DMS153 (cell line): ENCODE results near the gene WWOX.

Source experiments
- DNase-seq: peaks from one replicate; lab custom pipeline; 2025; lab: John Stamatoyannopoulos, UW

The WWOX gene

DNA sequence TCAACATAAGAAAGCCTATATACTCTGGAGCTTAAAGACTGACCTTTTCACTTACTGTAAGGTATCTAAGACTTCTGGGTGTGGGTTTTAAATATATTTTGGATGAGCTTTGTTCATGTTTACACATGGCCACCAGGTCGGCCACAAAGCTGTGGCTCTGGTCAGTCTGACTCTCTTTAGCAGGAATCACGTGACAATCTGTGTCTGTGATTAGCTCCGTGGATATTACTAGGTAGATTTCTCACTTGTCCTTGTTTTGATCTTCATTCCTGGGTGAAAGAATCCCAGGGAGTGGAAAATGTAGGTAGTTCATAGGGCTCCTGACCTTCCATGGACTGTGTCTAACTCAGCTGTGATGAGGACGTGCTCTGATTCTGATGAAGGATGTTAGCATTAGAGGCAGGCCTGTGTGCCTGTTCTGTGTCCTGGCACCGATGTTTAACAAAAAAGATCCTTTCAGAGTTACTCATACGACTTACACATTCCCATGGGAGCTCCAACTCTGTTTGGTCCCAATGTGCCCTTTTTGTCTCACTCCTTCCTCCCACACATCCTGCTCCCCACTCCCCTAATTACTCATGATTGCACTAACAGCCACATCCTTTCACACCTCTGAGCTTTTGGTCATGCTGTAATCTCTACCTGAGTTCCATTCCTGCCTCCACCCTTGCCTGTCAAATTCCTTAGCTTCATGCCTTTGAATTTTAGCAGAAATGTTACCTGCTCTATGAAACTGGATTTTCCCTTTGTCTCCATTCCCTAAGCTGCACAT lies 1076.0 kb downstream of the WWOX start:
- DNase-seq: no peak

DNA sequence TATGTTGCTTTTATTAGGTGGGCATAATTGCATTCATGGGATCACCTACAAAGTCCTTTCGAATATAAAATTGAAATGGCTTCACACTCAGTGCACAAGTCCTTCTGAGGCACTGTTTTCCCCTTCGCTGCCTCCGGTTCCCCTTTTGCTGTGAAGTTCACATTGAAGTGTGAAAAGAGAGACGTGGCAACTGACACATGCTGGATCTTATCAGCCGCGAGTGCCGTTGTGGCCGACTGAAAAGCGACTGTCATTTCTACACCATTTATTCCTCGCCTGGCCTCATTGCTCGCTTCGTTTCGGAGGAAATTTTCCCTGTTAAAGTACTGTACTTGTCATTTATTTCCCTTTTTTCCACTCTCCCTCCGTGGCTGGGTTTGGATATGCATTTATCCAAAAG lies 1077.6 kb downstream of the WWOX start:
- no peak for DNase-seq

DNA sequence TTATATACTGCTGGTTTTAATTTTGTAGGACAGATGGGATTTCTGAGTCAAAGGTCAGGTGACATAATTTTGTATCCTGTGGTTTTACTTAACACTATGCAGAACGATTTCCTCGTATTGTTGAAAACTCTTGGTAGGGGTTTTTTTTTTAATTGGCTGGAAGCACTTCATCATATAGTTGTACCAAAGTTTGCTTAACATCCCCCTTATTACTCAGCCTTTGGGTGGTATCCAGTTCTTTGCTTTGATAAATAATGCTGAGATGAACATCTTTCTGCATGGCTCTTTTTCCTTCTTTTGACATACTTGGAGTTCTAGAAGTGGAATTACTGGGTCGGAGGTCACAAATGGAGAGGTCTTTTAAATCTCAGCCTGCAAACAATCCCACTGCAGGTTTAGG lies 1082.0 kb downstream of the WWOX start:
- no peak for DNase-seq

DNA sequence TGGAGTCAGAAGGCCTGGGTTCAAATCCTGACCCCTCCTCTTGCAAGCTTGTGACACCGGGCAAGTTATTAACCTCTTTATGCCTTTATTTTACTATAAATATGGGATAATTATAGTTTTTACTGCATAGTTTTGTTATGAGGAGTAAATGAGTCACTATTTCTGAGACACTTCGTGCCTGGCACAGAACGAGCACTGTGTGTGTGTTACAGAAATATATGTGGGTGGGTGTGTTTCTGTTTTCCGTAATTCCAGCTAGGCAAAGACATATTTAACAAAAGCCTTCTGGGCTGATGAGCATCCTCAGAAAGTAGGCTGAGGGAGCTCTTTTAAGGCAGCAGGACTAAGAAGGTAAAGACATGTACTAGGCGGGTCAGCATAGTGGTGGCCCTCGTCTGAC lies 1083.2 kb downstream of the WWOX start:
- DNase-seq: no peak

DNA sequence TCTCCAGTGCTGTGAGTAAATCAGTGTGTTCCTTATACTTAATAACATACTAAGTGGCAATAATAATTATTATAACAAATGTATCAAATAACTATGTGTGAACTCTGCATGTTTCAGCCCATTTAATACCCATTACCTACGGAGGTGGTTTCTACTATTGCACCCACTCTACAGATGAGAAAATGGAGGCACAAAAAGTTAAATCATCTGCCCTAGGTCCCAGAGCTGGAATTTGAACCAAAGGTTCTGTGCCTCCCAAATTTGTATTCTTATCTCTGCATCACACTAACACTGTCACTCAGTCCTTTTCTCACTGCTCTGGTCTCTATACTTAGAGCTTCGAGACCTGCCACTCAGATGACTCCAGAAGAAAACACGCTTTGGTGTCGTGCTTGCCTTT lies 1084.1 kb downstream of the WWOX start:
- no peak for DNase-seq

DNA sequence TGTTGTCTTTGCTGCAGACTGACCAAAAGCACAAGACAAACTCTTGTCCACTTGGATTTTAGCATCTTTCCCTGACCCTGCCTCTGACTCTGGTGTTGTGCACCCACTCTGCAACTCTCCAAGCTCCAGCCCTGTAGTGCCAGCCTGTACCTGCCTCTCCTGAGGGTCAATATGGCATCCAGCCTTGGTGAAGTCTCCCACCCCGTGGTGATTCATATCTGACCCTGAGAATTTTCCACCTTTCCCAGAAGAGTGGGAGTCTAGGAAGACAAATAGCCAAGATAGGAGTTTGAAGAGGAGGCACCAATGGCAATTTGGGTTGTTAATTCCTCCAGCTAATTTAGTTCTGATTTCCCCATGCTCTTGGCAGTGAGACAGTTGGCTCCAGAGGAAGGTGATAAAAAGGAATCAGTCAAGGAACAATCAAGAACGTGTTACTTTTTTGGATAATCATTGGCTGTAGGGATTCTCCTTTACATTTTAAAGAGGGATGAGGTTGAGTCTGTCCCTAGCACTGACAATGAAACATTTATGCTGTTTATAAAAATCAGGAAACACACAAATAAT lies 1085.1 kb downstream of the WWOX start:
- no peak for DNase-seq

DNA sequence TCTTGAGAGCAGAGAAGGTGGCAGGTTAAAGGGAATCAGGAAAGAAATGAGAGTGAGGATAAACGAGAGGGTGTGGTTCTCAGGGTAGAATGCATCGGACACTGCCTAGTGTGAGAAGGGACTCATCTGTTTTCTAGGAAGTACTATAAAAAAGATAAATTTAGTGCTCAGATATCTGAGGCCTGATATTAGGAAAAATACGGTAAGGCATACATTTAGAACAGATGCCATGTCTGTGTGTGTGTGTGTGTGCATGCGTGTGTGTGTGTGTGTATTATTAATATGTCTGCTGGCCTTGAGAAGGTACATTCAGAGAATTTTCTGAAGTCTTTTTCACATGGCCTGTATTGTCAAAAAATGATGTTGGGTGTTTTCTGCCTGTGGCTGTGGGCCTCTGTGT lies 1086.3 kb downstream of the WWOX start:
- no peak for DNase-seq

DNA sequence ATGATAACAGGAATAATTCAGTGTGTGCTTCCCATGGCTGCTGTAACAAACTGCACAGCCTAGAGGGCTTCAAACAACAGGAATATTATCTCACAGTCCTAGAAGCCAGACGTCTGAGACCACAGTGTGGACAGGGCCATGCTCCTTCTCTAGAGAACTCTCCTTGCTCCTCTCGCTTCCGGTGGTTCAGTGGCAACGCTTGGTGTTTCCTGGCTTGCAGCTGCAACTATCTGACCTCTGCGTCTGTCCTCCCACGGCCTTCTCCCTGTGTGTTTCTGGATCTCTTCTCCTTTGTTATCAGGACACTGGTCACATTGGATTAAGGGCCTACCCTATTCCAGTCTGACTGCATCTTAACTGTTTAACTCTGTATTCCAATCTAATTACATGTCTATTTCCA lies 1086.7 kb downstream of the WWOX start:
- DNase-seq: no peak

DNA sequence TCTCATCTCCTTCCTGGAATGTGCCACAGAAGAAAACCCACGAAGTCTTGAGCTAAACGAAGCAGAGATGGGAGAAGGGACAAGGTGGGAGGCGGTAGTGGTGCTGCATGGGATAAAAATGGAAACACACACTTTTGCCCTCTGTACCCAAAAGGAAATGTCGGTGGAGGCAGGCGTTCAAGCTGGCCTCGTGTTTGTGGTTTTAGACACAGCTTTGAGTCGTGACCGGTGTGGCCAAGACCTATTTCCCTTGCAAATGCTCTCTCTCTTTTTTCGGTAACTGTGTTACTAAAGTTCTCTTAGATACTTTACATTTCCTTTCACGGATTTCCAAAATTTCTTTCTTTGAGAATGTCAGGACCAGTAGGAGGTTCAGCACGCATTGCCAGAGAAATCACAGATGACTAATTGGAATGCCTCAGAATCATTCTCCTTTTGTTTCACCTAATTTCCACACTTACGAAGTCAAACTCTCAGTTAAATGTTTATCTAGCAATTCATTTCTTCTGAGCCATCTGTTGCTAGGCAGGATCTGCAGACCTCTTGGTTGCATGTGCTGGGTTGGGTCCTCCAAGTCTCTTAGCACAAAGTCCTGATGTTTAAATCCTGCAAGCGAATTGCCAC lies 1088.8 kb downstream of the WWOX start:
- DNase-seq: no peak

DNA sequence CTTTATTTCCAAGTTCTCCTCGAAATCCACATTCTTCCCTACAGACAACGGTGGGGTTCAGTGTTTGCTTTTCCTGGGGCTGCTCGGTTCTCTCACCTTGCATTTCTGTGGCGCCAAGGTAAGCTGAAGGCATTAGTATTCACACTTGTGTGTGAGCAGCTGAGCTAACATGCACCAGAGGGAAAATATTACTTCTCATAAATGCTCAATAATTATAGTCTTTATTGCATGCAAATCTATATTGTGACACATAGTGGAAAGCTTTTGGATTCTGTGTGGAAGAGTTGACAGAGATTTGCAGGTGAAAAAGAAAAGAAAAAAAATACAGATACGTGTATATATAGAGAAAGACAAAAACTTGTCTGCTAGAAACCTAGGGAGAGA lies 1089.3 kb downstream of the WWOX start:
- DNase-seq: no peak

DNA sequence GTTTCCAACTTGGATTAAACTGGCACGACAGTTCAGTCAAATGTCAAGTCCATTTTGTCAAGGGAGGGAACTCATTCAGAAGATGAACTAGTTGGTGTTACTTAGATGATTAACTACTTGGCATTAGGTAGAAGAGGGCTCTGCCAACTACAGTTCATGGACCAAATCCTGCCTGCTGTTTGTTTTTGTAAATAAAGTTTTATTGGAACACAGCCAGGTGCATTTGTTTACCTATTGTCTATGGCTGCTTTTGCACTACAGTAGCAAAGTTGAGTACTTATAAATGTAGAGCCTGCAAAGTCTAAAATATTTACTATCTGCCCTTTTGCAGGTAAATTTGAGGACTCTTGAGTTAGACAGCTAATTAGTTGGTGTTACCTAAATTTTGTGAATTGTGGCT lies 1091.1 kb downstream of the WWOX start:
- DNase-seq: no peak

DNA sequence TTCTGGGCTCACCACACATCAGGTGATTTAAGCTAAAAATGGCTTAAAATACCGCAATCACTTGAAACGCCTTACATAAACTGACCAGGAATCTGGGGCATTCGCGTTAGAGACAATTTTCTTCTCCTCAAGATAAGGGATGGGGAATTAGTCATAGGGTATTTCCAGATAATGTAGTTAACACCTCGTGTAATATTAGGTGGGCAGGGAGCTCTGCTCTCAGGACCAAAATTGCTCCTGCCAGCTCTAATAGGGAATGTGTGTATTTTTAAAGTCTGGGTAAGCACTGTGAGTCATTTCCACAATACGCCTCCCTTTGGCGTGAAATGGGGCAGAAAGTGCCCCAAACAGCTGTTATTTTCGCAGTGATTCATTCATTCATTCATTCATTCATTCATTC lies 1092.5 kb downstream of the WWOX start:
- DNase-seq: no peak

DNA sequence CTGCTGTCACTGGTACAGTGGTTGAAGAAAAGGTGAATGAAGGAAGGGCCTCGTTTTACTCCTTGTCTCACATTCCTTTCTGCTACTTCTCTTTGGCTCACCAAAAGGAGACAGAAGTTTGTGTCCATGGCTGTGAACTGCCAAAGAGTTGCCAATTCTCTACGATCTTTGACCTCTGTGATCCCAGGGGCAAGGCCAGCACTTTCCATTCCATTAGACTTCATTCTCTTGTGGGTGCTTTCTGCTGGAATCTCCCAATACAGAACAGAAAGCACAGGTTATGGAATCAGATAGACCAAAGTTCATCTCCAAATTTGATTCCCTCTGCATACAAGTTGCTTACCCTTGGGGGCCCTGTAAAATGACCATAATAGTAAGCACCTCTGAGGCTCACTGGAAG lies 1093.5 kb downstream of the WWOX start:
- DNase-seq: no peak

DNA sequence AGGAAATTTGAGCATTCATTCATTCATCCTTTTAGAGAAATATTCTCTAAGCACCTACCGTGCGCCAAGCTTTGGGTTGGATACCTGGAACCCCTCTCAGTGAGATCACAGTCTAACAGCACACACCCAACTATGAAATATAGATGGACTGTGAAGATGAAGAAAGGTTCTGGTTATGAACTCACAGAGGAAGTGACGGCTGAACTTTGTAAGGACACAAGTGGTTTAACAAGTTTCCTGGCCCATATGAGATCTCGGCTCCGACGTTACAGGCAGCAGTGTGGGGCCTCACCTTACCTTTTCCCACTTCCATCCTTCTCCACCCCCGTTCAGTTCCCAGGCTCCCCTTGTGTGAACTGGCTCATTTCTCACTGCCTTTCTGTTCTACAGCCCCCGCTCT lies 1094.8 kb downstream of the WWOX start:
- no peak for DNase-seq

DNA sequence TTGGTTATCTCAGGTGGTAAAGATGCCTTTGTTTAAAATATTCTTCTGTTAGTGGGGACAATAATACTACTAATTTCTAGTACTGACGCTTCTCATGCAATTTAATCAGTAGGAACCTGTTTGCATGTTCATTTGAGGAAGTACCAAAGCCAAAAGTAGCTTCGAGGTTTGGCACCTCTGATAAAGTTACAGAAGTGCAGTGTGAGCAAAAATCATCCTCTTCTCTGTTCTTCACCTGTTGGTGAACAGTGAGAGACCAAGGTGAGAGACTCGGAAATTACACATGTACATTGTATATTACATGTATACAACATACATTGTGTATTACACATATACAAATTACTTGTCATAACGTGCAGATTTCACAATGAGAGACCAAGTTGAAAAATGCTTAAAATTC lies 1096.5 kb downstream of the WWOX start:
- DNase-seq: no peak

DNA sequence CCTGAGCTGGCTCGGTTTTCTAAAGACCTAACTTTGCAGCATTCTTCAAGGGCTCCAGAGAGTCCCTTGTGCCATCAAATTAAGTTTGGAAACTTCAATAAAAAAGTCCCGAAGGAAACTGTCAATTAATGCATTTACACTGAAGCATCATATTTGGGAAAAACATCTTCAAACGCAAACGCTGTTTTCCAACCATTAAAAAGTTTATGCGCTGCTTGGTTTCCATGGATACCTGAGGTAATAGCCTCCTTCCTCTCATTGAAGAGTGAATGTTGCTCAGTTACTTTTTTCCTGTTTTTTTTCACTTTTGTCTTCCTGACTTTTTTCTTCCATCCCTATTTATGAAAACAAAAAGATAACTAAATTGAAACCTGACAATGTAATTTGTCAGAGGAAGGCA lies 1102.0 kb downstream of the WWOX start:
- DNase-seq: no peak

DNA sequence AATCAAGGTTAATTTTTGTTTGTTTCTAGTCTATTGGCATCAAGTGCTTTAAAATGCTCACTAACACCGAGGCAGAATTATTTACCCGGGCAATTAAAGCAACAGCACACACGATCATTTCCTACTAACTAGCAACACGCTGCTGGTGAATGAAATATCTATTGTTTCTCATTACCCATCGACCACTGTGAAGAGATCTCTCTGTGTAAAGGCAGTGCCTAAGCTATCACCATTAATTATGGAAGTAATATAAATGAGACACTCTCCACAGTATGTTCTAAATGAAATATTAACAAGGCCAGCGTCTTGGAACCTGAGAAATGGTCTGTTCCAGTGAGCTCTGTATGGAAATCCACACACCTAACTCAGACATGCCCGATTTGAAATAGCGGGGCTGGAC lies 1103.5 kb downstream of the WWOX start:
- DNase-seq: no peak

DNA sequence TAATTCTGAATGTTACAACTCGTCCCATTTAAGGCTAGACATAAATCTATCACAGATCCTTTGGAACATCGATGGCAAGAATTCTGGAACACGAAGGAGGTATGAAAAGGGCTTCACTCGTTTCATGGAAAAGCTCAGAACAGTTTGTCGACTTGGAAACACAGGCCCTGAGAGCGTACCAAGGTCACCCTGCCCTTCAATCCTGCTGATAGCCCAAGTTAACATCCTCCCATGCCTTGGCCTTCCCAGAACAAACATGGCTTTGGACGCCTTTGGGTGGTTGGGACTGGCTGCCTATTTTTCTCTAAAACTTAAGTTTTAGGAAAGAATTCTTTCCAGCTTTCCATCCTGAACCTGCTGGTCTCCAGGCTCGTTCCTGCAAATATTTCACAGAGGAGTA lies 1105.0 kb downstream of the WWOX start:
- DNase-seq: no peak

DNA sequence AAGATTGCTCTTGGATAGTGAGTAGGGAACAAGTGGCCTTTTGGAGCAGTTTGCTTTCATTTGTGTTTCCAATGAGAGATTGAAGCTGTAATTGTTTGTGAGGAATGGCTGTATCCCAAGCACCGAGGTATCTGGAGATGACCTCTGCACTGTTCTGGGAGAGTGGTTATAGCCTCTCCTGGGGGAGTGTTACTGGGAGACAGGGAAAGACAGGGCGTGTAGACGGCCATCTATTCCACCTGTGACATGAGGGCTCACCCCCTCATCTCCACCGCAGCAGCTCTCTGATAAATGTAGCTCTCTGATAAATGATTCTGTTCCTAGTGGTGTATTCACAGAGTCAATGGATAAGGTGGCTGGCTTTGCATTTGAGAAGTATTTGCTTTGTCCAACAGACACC lies 1107.4 kb downstream of the WWOX start:
- no peak for DNase-seq

DNA sequence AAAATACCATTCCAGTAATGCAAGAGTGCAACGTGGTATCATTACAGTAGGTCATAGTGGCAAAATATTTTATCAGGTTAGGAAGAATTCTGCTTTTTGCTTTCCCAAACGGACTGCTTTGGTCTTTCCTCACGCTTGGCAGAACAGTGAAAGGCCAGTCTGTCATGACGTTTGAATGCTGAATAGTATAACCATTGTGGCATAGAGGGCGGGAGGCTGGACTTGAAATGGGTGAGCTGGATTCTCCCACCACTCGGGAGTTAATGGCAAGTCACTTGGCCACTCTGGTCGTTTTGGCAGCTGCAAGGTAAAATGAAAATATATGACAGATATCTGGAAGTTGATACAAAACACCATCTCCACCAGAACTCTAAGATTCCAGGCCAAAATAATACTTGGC lies 1109.9 kb downstream of the WWOX start:
- no peak for DNase-seq

DNA sequence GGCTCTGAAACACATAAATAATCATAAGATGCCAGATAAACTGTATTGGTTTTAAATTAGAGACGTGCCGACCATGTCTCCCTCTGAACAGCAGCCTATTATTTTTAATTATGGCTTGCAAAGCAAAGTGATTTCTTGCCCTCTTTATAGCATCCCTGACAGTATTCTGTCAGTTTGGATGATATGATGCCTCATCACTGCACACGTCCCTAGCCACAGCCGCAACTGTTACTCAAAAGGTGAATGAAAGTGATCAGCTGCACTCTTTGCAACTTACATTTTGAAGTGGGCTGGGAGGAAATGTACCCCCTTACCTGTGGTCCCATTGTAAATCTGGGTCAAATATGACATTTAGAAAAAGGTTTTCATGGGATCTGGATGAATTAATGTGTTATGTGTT lies 1111.2 kb downstream of the WWOX start:
- no peak for DNase-seq

DNA sequence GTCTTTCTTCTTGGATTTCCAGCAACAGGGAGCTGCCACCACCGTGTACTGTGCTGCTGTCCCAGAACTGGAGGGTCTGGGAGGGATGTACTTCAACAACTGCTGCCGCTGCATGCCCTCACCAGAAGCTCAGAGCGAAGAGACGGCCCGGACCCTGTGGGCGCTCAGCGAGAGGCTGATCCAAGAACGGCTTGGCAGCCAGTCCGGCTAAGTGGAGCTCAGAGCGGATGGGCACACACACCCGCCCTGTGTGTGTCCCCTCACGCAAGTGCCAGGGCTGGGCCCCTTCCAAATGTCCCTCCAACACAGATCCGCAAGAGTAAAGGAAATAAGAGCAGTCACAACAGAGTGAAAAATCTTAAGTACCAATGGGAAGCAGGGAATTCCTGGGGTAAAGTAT lies 1112.1 kb downstream of the WWOX start:
- DNase-seq: no peak

DNA sequence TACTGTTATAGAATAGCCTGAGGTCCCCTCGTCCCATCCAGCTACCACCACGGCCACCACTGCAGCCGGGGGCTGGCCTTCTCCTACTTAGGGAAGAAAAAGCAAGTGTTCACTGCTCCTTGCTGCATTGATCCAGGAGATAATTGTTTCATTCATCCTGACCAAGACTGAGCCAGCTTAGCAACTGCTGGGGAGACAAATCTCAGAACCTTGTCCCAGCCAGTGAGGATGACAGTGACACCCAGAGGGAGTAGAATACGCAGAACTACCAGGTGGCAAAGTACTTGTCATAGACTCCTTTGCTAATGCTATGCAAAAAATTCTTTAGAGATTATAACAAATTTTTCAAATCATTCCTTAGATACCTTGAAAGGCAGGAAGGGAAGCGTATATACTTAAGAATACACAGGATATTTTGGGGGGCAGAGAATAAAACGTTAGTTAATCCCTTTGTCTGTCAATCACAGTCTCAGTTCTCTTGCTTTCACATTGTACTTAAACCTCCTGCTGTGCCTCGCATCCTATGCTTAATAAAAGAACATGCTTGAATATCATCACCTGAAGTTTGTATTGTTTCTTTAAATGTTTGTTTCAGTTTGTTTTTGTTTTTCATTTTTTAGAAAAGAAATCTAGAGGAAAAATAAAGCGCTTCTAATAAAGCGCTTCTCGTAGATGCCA lies 1112.8 kb downstream of the WWOX start:
- DNase-seq: no peak
